Endothelial cell of umbilical vein (primary cell): ENCODE results near the gene CEBPB. TPM values are rescaled to one million over a fixed set of nuclear protein-coding genes. Genes with fewer than 3 reads are reported as not detected.

Experiments
- BruUV-seq: library from RNA; stranded (reverse); fragments of 400-500 nt; replicated peaks from 2 replicates; lab custom pipeline; 2021; lab: Mats Ljungman, UMichigan
- CTCF ChIA-PET: fragments of 300-600, 350-600 bp; sonication (Branson Sonifier 250); formaldehyde crosslinking; loops from one replicate; lab custom pipeline; 2021; ENCODE audit warnings: antibody characterized with exemption, inconsistent platforms; lab: Charles Lee
- POLR2A ChIA-PET: fragments of 300-600, 350-600 bp; sonication (Branson Sonifier 250); formaldehyde crosslinking; loops from one replicate; lab custom pipeline; 2021; ENCODE audit warnings: antibody characterized with exemption, inconsistent platforms; lab: Charles Lee
- DNase-seq: peaks from one replicate; pipeline ENCODE4 v3.0.0-alpha.2; 2011; ENCODE audit warnings: low read depth, low spot score
- FAIRE-seq: peaks from 2 replicates; lab custom pipeline; 2011; peaks lifted over from hg19 to GRCh38; lab: Jason Lieb, UNC
- H2AFZ ChIP-seq: 2 replicates; pipeline ENCODE4 v1.6.0; 2012; ENCODE audit warnings: low read depth, low read length, control low read depth, inconsistent platforms
- H3K27ac ChIP-seq: 2 replicates; pipeline ENCODE4 v1.5.1; 2011; ENCODE audit warnings: low read depth, mild to moderate bottlenecking, control low read depth, low read length, moderate library complexity; ENCODE audit not compliant: insufficient read depth
- H3K27me3 ChIP-seq, 2 experiments: 2 replicates each; pipeline versions ENCODE4 v1.6.0 to v1.6.1; 2011; ENCODE audit warnings: low read length in 2 of 2, mixed read lengths in 1 of 2; ENCODE audit not compliant: control insufficient read depth in 2 of 2, insufficient read depth in 2 of 2
- H3K36me3 ChIP-seq, 2 experiments: 2 replicates in 1 of 2; 3 replicates in 1 of 2; pipeline ENCODE4 v1.5.1; 2011; ENCODE audit warnings: low read length in 2 of 2, mild to moderate bottlenecking in 1 of 2, moderate library complexity in 1 of 2; ENCODE audit not compliant: control insufficient read depth in 2 of 2, insufficient read depth in 2 of 2; ENCODE audit errors: extremely low read depth in 1 of 2
- H3K4me1 ChIP-seq: 3 replicates; pipeline ENCODE4 v1.5.1; 2011; ENCODE audit warnings: mild to moderate bottlenecking, low read length; ENCODE audit not compliant: control insufficient read depth, insufficient read depth; ENCODE audit errors: extremely low read depth
- H3K4me2 ChIP-seq: 2 replicates; pipeline ENCODE4 v1.6.1; 2011; ENCODE audit warnings: low read length, control low read depth, mixed read lengths; ENCODE audit not compliant: insufficient read depth
- H3K4me3 ChIP-seq, 3 experiments: fragments of 200-600 bp in 1 of 3; sonication (generic), shearing (Covaris generic) in 1 of 3; replicated peaks in 1 of 3; 2 replicates each; pipeline ENCODE4 v1.5.1; 2011 to 2016; ENCODE audit warnings: control low read depth in 3 of 3, low read length in 3 of 3, mild to moderate bottlenecking in 2 of 3, inconsistent platforms in 1 of 3, low read depth in 1 of 3, moderate library complexity in 1 of 3; ENCODE audit not compliant: insufficient read depth in 1 of 3
- H3K79me2 ChIP-seq: 2 replicates; pipeline ENCODE4 v1.6.0; 2012; ENCODE audit warnings: low read length, inconsistent platforms; ENCODE audit not compliant: control insufficient read depth, insufficient read depth
- H3K9ac ChIP-seq: replicated peaks from 2 replicates; pipeline ENCODE3; 2011; ENCODE audit warnings: low read length, control low read depth; ENCODE audit not compliant: insufficient read depth; ENCODE audit errors: extremely low read depth
- H3K9me1 ChIP-seq: replicated peaks from 3 replicates; pipeline ENCODE4 v1.6.0; 2011; ENCODE audit warnings: mild to moderate bottlenecking, low read length; ENCODE audit not compliant: control insufficient read depth, insufficient read depth; ENCODE audit errors: extremely low read depth
- H3K9me3 ChIP-seq: replicated peaks from 2 replicates; pipeline ENCODE4 v1.5.1; 2012; ENCODE audit warnings: low read length, inconsistent platforms; ENCODE audit not compliant: control insufficient read depth, insufficient read depth
- H4K20me1 ChIP-seq: replicated peaks from 2 replicates; pipeline ENCODE3; 2011; ENCODE audit warnings: mild to moderate bottlenecking, low read length; ENCODE audit not compliant: control insufficient read depth, insufficient read depth; ENCODE audit errors: extremely low read depth
- EZH2 ChIP-seq: IDR thresholded peaks from 2 replicates; pipeline ENCODE4 v1.6.1; 2012; ENCODE audit warnings: borderline replicate concordance, low read depth, mild to moderate bottlenecking, moderate library complexity, low read length, inconsistent platforms; ENCODE audit not compliant: severe bottlenecking
- GATA2 ChIP-seq: IDR thresholded peaks from 2 replicates; pipeline ENCODE4 v1.7.0; 2011; ENCODE audit warnings: low read depth, mild to moderate bottlenecking, moderate library complexity, mixed read lengths, low read length; ENCODE audit not compliant: insufficient read length, insufficient read depth
- MYC ChIP-seq: IDR thresholded peaks from one replicate; pipeline ENCODE4 v1.6.1; 2011; ENCODE audit warnings: mild to moderate bottlenecking, low read depth, low read length
- POLR2A ChIP-seq: IDR thresholded peaks from 2 replicates; pipeline ENCODE4 v1.6.1; 2012; ENCODE audit warnings: low read depth, mild to moderate bottlenecking, control low read depth, low read length
- dilution Hi-C: fragments of 300-500 bp; cut with MboI; formaldehyde crosslinking; loops from one replicate; pipeline ENCODE4 v1.15.0; 2019; ENCODE audit warnings: low sequenced_read_pairs; ENCODE audit not compliant: extremely low pct_ligation_motif_present
- intact Hi-C: fragments of 100-400 bp; cut with micrococcal nuclease; formaldehyde crosslinking; loops from one replicate; pipeline ENCODE4 v1.10.0; 2022
- polyA plus RNA-seq, 4 experiments: library from polyadenylated mRNA; depleted of rRNA in 3 of 4; stranded (reverse) in 3 of 4; unstranded in 1 of 4; fragments of >200 nt; gene quantifications; 2 replicates each; pipeline versions ENCODE4 v1.2.1 to v1.2.3, GENCODE V29; 2011 to 2012; ENCODE audit warnings: missing spikeins in 1 of 4
- total RNA-seq: library from RNA; stranded (reverse); gene quantifications from 2 replicates; pipeline ENCODE4 v1.2.3, GENCODE V29; 2021
- TF ChIP-seq, protein P1 (sequence below): IDR thresholded peaks from 2 replicates; pipeline ENCODE4 v1.6.1; 2011; ENCODE audit not compliant: insufficient read depth, insufficient read length
- TF ChIP-seq, protein P2 (sequence below), 2 donors: IDR thresholded peaks; 1 replicate in 1 of 2; 2 replicates in 1 of 2; pipeline ENCODE4 v1.5.1; 2011; ENCODE audit warnings: low read length in 2 of 2, mild to moderate bottlenecking in 2 of 2, moderate library complexity in 2 of 2, control low read depth in 1 of 2, inconsistent platforms in 1 of 2, low read depth in 1 of 2; ENCODE audit not compliant: insufficient read depth in 1 of 2; ENCODE audit errors: extremely low read depth in 1 of 2

Gene CEBPB
- total and polyA plus RNA-seq, 2 donors (not counting 3 experiments of a cell fraction or from before 2014, with no cell fraction given) = 3.7 to 11.4 TPM

DNA sequence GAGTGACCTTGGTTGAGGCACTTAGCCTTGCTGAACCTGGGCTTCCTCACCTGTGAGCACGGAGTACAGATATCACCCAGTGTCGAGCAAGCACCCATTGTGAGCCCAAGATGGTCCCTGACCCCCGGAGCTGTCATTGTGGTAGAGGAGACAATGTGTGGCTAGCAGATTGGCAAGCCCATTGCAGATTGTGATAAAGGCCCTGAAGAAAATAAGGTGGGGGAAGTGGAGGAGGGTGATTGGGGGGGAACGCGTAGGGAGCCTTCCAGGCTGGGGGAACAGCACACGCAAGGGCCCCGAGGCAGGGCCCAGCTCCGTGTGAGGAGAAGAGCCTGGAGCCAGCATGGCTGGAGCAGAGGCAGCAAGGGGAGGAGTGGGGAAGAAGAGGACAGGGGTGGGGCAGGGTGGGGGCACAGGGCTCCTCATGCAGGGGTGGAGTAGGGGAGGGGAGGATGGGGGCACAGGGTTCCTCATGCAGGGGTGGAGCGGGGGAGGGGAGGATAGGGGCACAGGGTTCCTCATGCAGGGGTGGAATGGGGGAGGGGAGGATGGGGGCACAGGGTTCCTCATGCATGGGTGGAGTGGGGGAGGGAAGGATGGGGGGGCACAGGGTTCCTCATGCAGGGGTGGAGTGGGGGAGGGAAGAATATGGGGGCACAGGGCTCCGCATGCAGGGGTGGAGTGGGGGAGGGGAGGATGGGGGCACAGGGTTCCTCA lies 7.0 kb downstream of the CEBPB start:
- FAIRE-seq (no peak), DNase-seq (no peak)
- H3K9ac ChIP-seq = no peak overlapping the region
- H3K36me3 ChIP-seq = no peaks in the 10 kb centered on the region
- H4K20me1 ChIP-seq = no peaks in the 10 kb centered on the region
- TF ChIP-seq MYC = no peak
- no peaks in the 10 kb centered on the region for H3K27me3 ChIP-seq
- H3K9me1 ChIP-seq = no peaks in the 10 kb centered on the region
- H3K27ac ChIP-seq = no peak overlapping the region
- dilution Hi-C loops (no loop called here), intact Hi-C loops (no loop called here)
- peaks cover 9% of the 10 kb centered on the region for H3K4me1 ChIP-seq
- CTCF ChIA-PET = interaction anchor here (1.1 kb wide), 1 partner anchor 266 kb away, joined by 4 read pairs; no protein-coding TSS in a partner anchor
- H3K4me3 ChIP-seq = no peak overlapping the region
- no peaks in the 10 kb centered on the region for H3K9me3 ChIP-seq
- no peak overlapping the region for H2AFZ ChIP-seq
- no TSS peak for BruUV-seq
- peaks cover 9% of the 10 kb centered on the region for H3K79me2 ChIP-seq
- POLR2A ChIA-PET = no interaction called here
- H3K4me2 ChIP-seq = no peak overlapping the region

DNA sequence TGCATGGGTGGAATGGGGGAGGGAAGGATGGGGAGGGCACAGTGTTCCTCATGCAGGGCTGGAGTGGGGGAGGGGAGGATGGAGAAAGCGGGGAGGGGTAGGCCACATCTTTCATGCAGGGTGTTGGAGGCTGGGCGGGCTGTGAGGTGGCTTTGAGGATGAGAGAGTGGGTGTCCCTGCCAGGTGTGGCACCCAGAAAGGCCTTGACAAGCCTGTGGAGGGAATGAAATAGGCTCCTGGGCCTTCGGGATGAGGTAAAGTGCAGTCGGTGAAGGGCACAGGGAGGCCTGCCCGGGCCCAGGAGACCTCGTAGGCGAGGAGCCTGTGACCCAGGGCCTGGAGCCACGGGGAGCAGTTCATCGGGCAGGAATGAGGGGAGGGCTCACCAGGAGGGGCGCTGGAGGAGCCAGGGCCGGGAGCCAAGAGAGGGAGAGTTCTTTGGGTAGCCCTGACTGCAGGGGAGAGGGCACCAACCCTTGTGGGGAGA lies 7.6 kb downstream of the CEBPB start:
- H3K27me3 ChIP-seq = no peaks in the 10 kb centered on the region
- H2AFZ ChIP-seq = no peak overlapping the region
- DNase-seq (no peak), FAIRE-seq (no peak)
- CTCF ChIA-PET = no interaction called here
- no peaks in the 10 kb centered on the region for H4K20me1 ChIP-seq
- no peak overlapping the region for H3K27ac ChIP-seq
- H3K36me3 ChIP-seq = no peaks in the 10 kb centered on the region
- POLR2A ChIA-PET = no interaction called here
- intact Hi-C loops = no loop called here
- peaks cover 3% of the 10 kb centered on the region for H3K4me1 ChIP-seq
- H3K9ac ChIP-seq = no peak overlapping the region
- H3K4me3 ChIP-seq = no peak overlapping the region
- BruUV-seq = no TSS peak
- no peaks in the 10 kb centered on the region for H3K9me1 ChIP-seq
- no peaks in the 10 kb centered on the region for H3K9me3 ChIP-seq
- dilution Hi-C loops = no loop called here
- peaks cover 3% of the 10 kb centered on the region for H3K79me2 ChIP-seq
- H3K4me2 ChIP-seq = no peak overlapping the region
- TF ChIP-seq, protein P1, sequence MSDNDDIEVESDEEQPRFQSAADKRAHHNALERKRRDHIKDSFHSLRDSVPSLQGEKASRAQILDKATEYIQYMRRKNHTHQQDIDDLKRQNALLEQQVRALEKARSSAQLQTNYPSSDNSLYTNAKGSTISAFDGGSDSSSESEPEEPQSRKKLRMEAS = no peak
- no peak for TF ChIP-seq MYC
- TF ChIP-seq POLR2A = no peak
- TF ChIP-seq, protein P2, sequence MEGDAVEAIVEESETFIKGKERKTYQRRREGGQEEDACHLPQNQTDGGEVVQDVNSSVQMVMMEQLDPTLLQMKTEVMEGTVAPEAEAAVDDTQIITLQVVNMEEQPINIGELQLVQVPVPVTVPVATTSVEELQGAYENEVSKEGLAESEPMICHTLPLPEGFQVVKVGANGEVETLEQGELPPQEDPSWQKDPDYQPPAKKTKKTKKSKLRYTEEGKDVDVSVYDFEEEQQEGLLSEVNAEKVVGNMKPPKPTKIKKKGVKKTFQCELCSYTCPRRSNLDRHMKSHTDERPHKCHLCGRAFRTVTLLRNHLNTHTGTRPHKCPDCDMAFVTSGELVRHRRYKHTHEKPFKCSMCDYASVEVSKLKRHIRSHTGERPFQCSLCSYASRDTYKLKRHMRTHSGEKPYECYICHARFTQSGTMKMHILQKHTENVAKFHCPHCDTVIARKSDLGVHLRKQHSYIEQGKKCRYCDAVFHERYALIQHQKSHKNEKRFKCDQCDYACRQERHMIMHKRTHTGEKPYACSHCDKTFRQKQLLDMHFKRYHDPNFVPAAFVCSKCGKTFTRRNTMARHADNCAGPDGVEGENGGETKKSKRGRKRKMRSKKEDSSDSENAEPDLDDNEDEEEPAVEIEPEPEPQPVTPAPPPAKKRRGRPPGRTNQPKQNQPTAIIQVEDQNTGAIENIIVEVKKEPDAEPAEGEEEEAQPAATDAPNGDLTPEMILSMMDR (IDR thresholded peaks at IDR 0.05; ENCODE audit: extremely low read depth in 1 of 2, insufficient read depth in 1 of 2, low read depth in 1 of 2, low read length in 2 of 2) = no peak
- no peak for TF ChIP-seq EZH2
- TF ChIP-seq GATA2 = no peak
